ENCODE data around the gene BIN1. TPM values are rescaled to one million over a fixed set of nuclear protein-coding genes. Genes with fewer than 3 reads are reported as not detected.

Gene BIN1
- total RNA-seq, 4 donors from 2014 or later: 41.5 to 112 (median 57.8) TPM

GRCh38 chr2:127058246-127058953 is 48.6 kb downstream of the BIN1 start:
- Histone ChIP-seq H3K4me1 (no peaks in the 10 kb centered on the region), H3K9me3 (no peaks in the 10 kb centered on the region), H3K27ac (no peak overlapping the region), H3K4me3 (no peak overlapping the region), H3K27me3 (no peaks in the 10 kb centered on the region), H3K36me3 (no peaks in the 10 kb centered on the region)
- no peak for DNase-seq
- TF ChIP-seq POLR2A (IDR thresholded peaks at IDR 0.05): no peak
- TF ChIP-seq, protein P1, sequence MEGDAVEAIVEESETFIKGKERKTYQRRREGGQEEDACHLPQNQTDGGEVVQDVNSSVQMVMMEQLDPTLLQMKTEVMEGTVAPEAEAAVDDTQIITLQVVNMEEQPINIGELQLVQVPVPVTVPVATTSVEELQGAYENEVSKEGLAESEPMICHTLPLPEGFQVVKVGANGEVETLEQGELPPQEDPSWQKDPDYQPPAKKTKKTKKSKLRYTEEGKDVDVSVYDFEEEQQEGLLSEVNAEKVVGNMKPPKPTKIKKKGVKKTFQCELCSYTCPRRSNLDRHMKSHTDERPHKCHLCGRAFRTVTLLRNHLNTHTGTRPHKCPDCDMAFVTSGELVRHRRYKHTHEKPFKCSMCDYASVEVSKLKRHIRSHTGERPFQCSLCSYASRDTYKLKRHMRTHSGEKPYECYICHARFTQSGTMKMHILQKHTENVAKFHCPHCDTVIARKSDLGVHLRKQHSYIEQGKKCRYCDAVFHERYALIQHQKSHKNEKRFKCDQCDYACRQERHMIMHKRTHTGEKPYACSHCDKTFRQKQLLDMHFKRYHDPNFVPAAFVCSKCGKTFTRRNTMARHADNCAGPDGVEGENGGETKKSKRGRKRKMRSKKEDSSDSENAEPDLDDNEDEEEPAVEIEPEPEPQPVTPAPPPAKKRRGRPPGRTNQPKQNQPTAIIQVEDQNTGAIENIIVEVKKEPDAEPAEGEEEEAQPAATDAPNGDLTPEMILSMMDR (IDR thresholded peaks at IDR 0.05): no peak
- intact Hi-C loops (cut with DNase I; ENCODE audit: low total_unique reads): no loop called here

- Histone ChIP-seq H3K4me1 (no peaks in the 10 kb centered on the region), H3K27me3 (no peaks in the 10 kb centered on the region), H3K27ac (no peak overlapping the region), H3K36me3 (no peaks in the 10 kb centered on the region), H3K9me3 (no peaks in the 10 kb centered on the region), H3K4me3 (no peak overlapping the region)
- DNase-seq: no peak
- TF ChIP-seq, protein P1 (IDR thresholded peaks at IDR 0.05): no peak
- no peak for TF ChIP-seq POLR2A (IDR thresholded peaks at IDR 0.05)
- intact Hi-C loops (cut with DNase I; ENCODE audit: low total_unique reads): no loop called here
Observed at GRCh38 chr2:127057371-127058245, 49.3 kb downstream of the BIN1 start.

DNA sequence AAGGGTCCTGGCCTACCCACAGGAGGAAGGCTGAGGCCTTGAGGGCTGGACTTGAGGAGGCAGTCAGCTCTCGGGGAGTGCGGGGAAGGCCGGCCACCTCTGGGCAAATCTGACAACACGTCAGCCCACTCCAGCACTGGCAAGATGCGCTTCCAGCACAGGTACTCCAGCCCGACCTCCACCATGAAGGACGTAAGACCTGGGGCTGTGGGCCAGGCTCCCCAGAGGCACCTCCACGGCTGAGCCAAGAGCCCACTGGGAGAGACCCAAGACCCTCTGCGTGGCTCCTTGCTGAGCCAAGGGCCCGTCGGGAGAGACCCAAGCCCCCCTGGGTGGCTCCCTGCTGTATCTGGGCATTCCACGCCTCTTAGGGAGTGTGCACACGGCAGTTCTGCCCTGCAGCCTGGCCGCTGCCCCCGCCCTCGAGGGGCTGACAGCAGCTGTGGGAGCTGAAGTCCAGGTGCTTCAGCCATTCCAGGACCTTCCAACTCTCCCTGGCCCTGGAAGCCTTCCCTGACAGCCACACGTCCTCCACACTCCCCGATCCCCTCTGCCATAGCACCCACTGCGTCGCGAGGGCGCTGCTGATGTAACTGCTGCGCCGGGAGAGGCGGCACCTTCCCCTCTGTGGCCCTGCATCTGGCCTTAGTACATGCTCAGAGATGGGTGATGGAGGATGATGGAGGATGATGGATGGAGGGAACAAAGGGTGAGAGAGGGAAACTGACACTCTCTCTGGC is 50.2 kb downstream of the BIN1 start:
- no peak overlapping the region for H3K4me3 ChIP-seq

GRCh38 chr2:127056086-127056485 is 50.9 kb downstream of the BIN1 start:
- H3K4me1 ChIP-seq: no peaks in the 10 kb centered on the region
- no peaks in the 10 kb centered on the region for H3K36me3 ChIP-seq
- H3K9me3 ChIP-seq: no peaks in the 10 kb centered on the region
- no peak overlapping the region for H3K4me3 ChIP-seq
- DNase-seq: no peak
- intact Hi-C loops (cut with DNase I; ENCODE audit: low total_unique reads): no loop called here
- no peak for TF ChIP-seq POLR2A (IDR thresholded peaks at IDR 0.05)
- TF ChIP-seq, protein P1 (IDR thresholded peaks at IDR 0.05): no peak
- H3K27ac ChIP-seq: no peak overlapping the region
- H3K27me3 ChIP-seq: no peaks in the 10 kb centered on the region

More for the DNA sequence above, 50.2 kb downstream of the BIN1 start:
- intact Hi-C loops (cut with DNase I; ENCODE audit: low total_unique reads): no loop called here
- Histone ChIP-seq H3K27ac (no peak overlapping the region), H3K4me1 (no peaks in the 10 kb centered on the region), H3K36me3 (no peaks in the 10 kb centered on the region), H3K9me3 (no peaks in the 10 kb centered on the region), H3K27me3 (no peaks in the 10 kb centered on the region)
- DNase-seq: no peak
- TF ChIP-seq, protein P1 (IDR thresholded peaks at IDR 0.05): no peak
- no peak for TF ChIP-seq POLR2A (IDR thresholded peaks at IDR 0.05)
